GM12878 (cell line): ENCODE measurements around the gene PRKRIP1. TPM values are rescaled to one million over a fixed set of nuclear protein-coding genes. Genes with fewer than 3 reads are reported as not detected.
A peak's percentile ranks its signal among the peaks of the same experiment; 100 is the strongest.

Source experiments
- BCL3 ChIP-seq: IDR thresholded peaks from 2 replicates; pipeline ENCODE4 v1.6.1; 2011; ENCODE audit warnings: borderline replicate concordance, low read depth, mild to moderate bottlenecking, moderate library complexity, low read length; ENCODE audit not compliant: insufficient read depth, poor library complexity, severe bottlenecking
- BMI1 ChIP-seq: fragments of 450-650 bp; IDR thresholded peaks from 2 replicates; pipeline ENCODE4 v1.6.1; 2016; ENCODE audit warnings: mild to moderate bottlenecking, moderate library complexity, borderline replicate concordance
- CEBPB ChIP-seq, 2 experiments: fragments of 150-350 bp in 1 of 2; IDR thresholded peaks; 2 replicates each; pipeline ENCODE4 v1.6.1; 2012 to 2014; ENCODE audit warnings: low read depth in 2 of 2, low read length in 2 of 2, borderline replicate concordance in 1 of 2, inconsistent platforms in 1 of 2
- CREB1 ChIP-seq: IDR thresholded peaks from 2 replicates; pipeline ENCODE4 v1.6.1; 2012; ENCODE audit warnings: low read depth, mild to moderate bottlenecking, inconsistent platforms
- EED ChIP-seq: sonication (generic); IDR thresholded peaks from 2 replicates; pipeline ENCODE4 v1.6.1; 2016; ENCODE audit warnings: antibody characterized with exemption, low read depth
- IRF3 ChIP-seq: fragments of 450-650 bp; IDR thresholded peaks from 2 replicates; pipeline ENCODE4 v1.6.1; 2014; ENCODE audit warnings: mild to moderate bottlenecking
- POLR2A ChIP-seq: IDR thresholded peaks from 2 replicates; pipeline ENCODE4 v1.6.1; 2011; ENCODE audit warnings: low read depth, mild to moderate bottlenecking, low read length
- SMC3 ChIP-seq: IDR thresholded peaks from 2 replicates; pipeline ENCODE4 v1.6.1; 2011; ENCODE audit warnings: low read length, improper control_type of control experiment, borderline replicate concordance
- polyA plus RNA-seq, 11 experiments: library from polyadenylated mRNA; depleted of rRNA in 4 of 11; unstranded in 6 of 11; stranded (reverse) in 5 of 11; fragments of >200 nt; fragmentation: Nextera tagmentation in 4 of 11; fragmentation: Illumina TruSeq in 1 of 11; extraction: Ambion mirVana in 4 of 11; extraction: Trizol in 1 of 11; gene quantifications; 1 replicate in 1 of 11; 2 replicates in 10 of 11; pipeline versions ENCODE4 v1.2.1 to v1.2.3, GENCODE V29; 2011 to 2016; ENCODE audit warnings: inconsistent platforms in 2 of 11, missing spikeins in 2 of 11, low read depth in 1 of 11
- total RNA-seq, 4 experiments: library from RNA; depleted of rRNA in 3 of 4; stranded (reverse); fragments of >200 nt in 3 of 4; fragmentation: Illumina TruSeq in 1 of 4; extraction: Trizol in 1 of 4; gene quantifications; 2 replicates each; pipeline versions ENCODE4 v1.2.1 to v1.2.3, GENCODE V29; 2013 to 2021
- TF ChIP-seq, protein P1 (sequence below): fragments of 150-350 bp; IDR thresholded peaks from 2 replicates; pipeline ENCODE4 v1.6.1; 2016; ENCODE audit warnings: low read depth, low read length

Gene PRKRIP1
- total and polyA plus RNA-seq, 10 of the 15 experiments (the other 5 are each of a cell fraction or from before 2014, with no cell fraction given), result 17.0 to 38.4 (median 25.5) TPM

- TF ChIP-seq, protein P1, sequence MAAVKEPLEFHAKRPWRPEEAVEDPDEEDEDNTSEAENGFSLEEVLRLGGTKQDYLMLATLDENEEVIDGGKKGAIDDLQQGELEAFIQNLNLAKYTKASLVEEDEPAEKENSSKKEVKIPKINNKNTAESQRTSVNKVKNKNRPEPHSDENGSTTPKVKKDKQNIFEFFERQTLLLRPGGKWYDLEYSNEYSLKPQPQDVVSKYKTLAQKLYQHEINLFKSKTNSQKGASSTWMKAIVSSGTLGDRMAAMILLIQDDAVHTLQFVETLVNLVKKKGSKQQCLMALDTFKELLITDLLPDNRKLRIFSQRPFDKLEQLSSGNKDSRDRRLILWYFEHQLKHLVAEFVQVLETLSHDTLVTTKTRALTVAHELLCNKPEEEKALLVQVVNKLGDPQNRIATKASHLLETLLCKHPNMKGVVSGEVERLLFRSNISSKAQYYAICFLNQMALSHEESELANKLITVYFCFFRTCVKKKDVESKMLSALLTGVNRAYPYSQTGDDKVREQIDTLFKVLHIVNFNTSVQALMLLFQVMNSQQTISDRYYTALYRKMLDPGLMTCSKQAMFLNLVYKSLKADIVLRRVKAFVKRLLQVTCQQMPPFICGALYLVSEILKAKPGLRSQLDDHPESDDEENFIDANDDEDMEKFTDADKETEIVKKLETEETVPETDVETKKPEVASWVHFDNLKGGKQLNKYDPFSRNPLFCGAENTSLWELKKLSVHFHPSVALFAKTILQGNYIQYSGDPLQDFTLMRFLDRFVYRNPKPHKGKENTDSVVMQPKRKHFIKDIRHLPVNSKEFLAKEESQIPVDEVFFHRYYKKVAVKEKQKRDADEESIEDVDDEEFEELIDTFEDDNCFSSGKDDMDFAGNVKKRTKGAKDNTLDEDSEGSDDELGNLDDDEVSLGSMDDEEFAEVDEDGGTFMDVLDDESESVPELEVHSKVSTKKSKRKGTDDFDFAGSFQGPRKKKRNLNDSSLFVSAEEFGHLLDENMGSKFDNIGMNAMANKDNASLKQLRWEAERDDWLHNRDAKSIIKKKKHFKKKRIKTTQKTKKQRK, result no peak
- TF ChIP-seq BMI1 (no peak), EED (0 out of 2 replicates have a peak, but pooled peaks have one; percentile 30), CEBPB (IDR thresholded peaks at IDR 0.05; ENCODE audit: borderline replicate concordance in 1 of 2, low read depth in 2 of 2, low read length in 2 of 2) (no peak), BCL3 (peak; percentile 20), POLR2A (peak; percentile 72), SMC3 (peak; percentile 80; the same call in 1 of the 2 replicates), CREB1 (0 out of 2 replicates have a peak, but pooled peaks have one; percentile 14), IRF3 (no peak)
Measured at GRCh38 chr7:102450242-102450641, 54.1 kb downstream of the PRKRIP1 start (continued).
